Breast epithelium (tissue), 3 donors: ENCODE results near the gene ANAPC7.

ENCODE experiments used
- POLR2A ChIP-seq: fragments of 450-650 bp; IDR thresholded peaks from one replicate; pipeline ENCODE4 v1.6.1; 2016; ENCODE audit warnings: antibody characterized with exemption, mild to moderate bottlenecking, moderate library complexity
- POLR2AphosphoS5 ChIP-seq, 3 donors: sonication (generic); formaldehyde crosslinking; IDR thresholded peaks; one replicate each; pipeline ENCODE4 v1.6.1; 2017; ENCODE audit warnings: antibody characterized with exemption in 3 of 3
- TF ChIP-seq, protein P1 (sequence below), 3 donors: fragments of 450-650 bp; IDR thresholded peaks; one replicate each; pipeline ENCODE4 v1.5.1; 2016 to 2017; ENCODE audit warnings: antibody characterized with exemption in 3 of 3, mild to moderate bottlenecking in 3 of 3, moderate library complexity in 3 of 3

DNA sequence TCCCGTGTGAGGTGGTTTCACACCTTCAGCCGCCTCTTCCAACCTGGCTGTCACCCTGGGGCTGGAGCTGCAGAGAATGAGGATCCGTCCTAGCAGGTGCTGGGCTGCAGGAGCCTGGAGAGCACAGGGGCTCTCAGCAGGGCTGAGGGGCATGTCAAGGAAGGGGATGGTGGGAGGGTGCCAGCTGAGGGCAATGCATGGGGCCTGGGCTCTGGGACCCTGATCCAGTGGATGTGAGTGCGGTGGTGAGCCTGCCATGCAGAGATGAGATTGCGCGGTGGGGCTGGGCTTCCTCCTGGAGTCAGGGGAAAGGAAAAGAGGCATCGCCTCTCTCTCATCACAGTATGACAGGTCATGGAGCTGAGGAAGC, 31.5 kb downstream of the ANAPC7 start:
- TF ChIP-seq, protein P1, sequence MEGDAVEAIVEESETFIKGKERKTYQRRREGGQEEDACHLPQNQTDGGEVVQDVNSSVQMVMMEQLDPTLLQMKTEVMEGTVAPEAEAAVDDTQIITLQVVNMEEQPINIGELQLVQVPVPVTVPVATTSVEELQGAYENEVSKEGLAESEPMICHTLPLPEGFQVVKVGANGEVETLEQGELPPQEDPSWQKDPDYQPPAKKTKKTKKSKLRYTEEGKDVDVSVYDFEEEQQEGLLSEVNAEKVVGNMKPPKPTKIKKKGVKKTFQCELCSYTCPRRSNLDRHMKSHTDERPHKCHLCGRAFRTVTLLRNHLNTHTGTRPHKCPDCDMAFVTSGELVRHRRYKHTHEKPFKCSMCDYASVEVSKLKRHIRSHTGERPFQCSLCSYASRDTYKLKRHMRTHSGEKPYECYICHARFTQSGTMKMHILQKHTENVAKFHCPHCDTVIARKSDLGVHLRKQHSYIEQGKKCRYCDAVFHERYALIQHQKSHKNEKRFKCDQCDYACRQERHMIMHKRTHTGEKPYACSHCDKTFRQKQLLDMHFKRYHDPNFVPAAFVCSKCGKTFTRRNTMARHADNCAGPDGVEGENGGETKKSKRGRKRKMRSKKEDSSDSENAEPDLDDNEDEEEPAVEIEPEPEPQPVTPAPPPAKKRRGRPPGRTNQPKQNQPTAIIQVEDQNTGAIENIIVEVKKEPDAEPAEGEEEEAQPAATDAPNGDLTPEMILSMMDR (IDR thresholded peaks at IDR 0.05) = no peak
- TF ChIP-seq POLR2A (no peak), POLR2AphosphoS5 (IDR thresholded peaks at IDR 0.05) (no peak)
